ENCODE data around the gene CRCP.
"Not testable (repeated sequence)": the region's sequence is repeated elsewhere in the genome, so short reads cannot be mapped to it uniquely, and the experiment has no call there.

The CRCP gene

GRCh38 chr7:66157060-66157459 is 42.4 kb downstream of the CRCP start:
- no peak for FAIRE-seq

- no peak for FAIRE-seq
These were observed 48.0 kb downstream of the CRCP start for GRCh38 chr7:66162622-66163021.

DNA sequence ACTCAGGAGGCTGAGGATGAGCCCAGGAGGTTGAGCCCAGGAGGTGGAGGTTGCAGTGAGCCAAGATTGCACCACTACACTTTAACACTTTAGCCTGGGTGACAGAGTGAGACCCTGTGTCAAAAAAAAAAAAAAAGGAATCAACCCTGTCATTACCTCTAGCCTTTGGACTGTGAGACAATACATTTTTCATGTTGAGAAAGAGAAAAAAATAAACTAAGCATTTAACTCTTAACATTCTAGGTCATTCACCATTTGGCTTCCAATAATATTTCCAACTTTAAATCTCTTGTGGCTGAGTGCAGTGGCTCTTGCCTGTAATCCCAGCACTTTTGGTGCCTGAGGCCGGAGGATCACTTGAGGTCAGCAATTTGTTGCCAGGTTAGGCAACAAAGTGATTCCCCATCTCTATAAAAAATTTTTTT is 48.6 kb downstream of the CRCP start:
- no peak for FAIRE-seq

DNA sequence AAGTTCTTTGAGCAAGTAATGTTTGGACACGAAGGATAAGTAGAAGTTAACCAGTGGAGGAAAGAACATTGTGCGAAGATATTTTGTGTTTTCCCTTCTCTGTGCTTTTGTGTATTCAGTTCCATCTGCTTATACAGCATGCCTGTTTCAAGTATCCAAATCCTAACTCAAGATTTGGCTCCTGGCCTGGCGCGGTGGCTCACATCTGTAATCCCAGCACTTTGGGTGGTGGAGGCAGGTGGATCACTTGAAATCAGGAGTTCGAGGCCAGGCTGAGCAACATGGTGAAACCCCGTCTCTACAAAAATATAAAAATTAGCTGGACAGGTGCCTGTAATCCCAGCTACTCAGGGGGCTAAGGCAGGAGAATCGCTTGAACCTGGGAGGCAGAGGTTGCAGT is 49.7 kb downstream of the CRCP start:
- FAIRE-seq, result no peak

DNA sequence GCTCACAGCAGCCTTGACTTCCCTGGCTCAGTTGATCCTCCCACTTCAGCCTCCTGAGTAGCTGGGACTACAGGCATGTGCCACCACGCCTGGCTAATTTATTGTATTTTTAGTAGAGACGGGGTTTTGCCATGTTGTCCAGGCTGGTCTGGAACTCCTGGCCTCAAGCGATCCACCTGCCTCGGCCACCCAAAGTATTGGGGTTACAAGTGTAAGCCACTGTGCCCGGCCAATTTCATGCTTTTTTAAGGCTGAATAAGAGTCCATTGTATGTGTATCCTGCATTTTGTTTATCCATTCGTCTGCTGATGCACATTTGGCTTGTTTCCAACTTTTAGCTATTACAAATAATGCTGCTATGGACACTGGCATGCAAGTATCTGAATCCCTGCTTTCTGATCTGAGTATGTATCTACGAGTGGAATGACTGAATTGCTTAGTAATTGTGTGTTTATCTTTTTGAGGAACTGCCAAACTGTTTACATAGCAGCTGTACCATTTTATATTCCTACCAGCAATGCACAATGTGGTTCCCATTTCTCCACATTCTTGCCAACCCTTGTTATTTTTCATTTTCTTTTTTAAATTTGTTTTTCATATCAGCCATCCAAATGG is 53.2 kb downstream of the CRCP start:
- FAIRE-seq, result no peak

- FAIRE-seq, result no peak
These were observed 55.0 kb downstream of the CRCP start for GRCh38 chr7:66169616-66170015.

GRCh38 chr7:66170309-66171231 is 55.9 kb downstream of the CRCP start:
- FAIRE-seq, result no peak

GRCh38 chr7:66172536-66173401 is 58.1 kb downstream of the CRCP start:
- FAIRE-seq, result not testable (repeated sequence)

DNA sequence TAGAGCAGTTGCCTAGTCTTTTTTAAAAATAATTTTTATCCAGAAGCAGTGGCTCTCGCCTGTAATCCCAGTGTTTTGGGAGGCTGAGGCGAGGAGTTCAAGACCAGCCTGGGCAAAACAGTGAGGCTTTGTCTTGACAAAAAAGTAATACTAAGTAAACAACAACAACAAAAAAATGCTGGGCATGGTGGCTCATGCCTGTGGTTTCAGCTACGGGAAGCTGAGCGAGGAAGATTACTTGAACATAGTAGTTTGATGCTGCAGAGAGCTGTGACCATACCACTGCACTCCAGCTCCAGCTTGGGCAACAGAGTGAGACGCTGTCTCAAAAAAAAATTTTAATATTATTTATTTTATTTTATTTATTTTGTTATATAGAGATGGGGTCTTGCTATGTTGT is 59.2 kb downstream of the CRCP start:
- FAIRE-seq, result no peak

- not testable (repeated sequence) for FAIRE-seq
These were observed 60.4 kb downstream of the CRCP start for GRCh38 chr7:66175006-66175405.

- no peak for FAIRE-seq
These were observed 62.3 kb downstream of the CRCP start for GRCh38 chr7:66176914-66177313.

GRCh38 chr7:66178258-66178657 is 63.6 kb downstream of the CRCP start:
- FAIRE-seq, result no peak

- FAIRE-seq, result no peak
These were observed 66.7 kb downstream of the CRCP start for GRCh38 chr7:66181329-66181728.

- no peak for FAIRE-seq
These were observed 67.2 kb downstream of the CRCP start for GRCh38 chr7:66181845-66182244.

DNA sequence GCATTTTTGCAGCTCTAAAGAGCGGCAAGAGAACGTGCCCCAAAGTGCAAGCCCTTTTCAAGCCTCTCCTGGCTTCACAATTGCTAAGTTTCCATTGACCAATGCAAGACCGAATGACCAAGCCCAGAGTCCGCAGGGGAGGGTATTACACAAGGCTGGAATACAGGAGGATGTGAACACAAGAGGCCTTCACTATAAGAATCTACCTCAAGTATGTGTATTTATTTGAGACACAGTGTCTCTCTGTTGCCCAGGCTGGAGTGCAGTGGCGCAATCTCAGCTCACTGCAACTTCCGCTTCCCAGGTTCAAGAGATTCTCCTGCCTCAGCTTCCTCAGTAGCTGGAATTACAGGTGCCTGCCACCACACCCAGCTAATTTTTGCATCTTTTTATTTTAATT is 68.3 kb downstream of the CRCP start:
- no peak for FAIRE-seq

- no peak for FAIRE-seq
These were observed 69.1 kb downstream of the CRCP start for GRCh38 chr7:66183700-66184099.

- no peak for FAIRE-seq
These were observed 71.1 kb downstream of the CRCP start for GRCh38 chr7:66185680-66186187.

DNA sequence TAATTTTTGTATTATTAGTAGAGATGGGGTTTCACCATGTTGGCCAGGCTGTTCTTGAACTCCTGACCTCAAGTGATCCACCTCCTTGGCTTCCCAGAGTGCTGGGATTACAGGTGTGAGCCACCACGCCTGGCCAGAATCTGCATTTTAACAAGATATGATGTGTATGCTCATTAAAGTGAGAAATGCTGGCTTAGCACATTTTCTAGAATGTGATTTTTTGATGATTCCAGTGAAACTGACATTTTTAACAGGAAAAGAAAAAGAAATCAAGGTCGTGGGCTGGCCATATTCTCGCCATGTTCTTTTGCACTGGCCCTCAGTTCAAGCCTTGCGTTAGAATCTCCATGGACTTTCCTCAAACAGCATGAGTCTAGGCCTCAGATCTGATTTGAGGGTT is 72.3 kb downstream of the CRCP start:
- no peak for FAIRE-seq

GRCh38 chr7:66187905-66188304 is 73.3 kb downstream of the CRCP start:
- FAIRE-seq, result no peak

- no peak for FAIRE-seq
These were observed 74.0 kb downstream of the CRCP start for GRCh38 chr7:66188645-66189044.

GRCh38 chr7:66189695-66190503 is 75.3 kb downstream of the CRCP start:
- FAIRE-seq, result no peak

DNA sequence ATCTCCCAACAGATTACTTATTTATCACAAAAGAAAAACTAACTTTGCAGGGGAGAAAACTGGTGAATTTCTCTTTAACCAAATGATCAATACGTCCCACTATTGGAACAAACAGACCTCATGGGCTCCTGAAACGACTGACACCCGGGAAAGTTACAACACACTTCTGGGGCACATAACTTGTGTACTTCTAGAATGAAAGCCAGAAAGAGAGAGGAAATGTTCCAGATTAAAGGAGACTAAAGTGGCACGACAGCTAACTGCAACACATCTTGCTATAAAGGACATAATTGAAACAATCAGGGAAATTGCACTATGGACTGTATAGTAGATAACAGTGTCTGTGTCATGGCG is 75.8 kb downstream of the CRCP start:
- FAIRE-seq, result no peak

Data from endometrium (tissue), 2 donors.